HFF-Myc (cell line): ENCODE results near the gene TAAR6.
A peak's percentile ranks its signal among the peaks of the same experiment; 100 is the strongest.
"Not testable (repeated sequence)": the region's sequence is repeated elsewhere in the genome, so short reads cannot be mapped to it uniquely, and the experiment has no call there.

Experiments
- DNase-seq: peaks from one replicate; pipeline ENCODE4 v3.0.0-alpha.2; 2011; ENCODE audit warnings: low read depth; ENCODE audit errors: extremely low read depth
- H3K4me3 ChIP-seq: replicated peaks from 2 replicates; pipeline ENCODE4 v1.5.1; 2011; ENCODE audit warnings: low read depth, mild to moderate bottlenecking, control low read depth, low read length
- TF ChIP-seq, protein P1 (sequence below): IDR thresholded peaks from 2 replicates; pipeline ENCODE4 v1.5.1; 2012; ENCODE audit warnings: mild to moderate bottlenecking, low read depth, low read length, control low read depth; ENCODE audit errors: missing control alignments

Gene TAAR6

GRCh38 chr6:132530293-132530974, 39.7 kb upstream of the TAAR6 start:
- DNase-seq: peak; percentile 26
- TF ChIP-seq, protein P1, sequence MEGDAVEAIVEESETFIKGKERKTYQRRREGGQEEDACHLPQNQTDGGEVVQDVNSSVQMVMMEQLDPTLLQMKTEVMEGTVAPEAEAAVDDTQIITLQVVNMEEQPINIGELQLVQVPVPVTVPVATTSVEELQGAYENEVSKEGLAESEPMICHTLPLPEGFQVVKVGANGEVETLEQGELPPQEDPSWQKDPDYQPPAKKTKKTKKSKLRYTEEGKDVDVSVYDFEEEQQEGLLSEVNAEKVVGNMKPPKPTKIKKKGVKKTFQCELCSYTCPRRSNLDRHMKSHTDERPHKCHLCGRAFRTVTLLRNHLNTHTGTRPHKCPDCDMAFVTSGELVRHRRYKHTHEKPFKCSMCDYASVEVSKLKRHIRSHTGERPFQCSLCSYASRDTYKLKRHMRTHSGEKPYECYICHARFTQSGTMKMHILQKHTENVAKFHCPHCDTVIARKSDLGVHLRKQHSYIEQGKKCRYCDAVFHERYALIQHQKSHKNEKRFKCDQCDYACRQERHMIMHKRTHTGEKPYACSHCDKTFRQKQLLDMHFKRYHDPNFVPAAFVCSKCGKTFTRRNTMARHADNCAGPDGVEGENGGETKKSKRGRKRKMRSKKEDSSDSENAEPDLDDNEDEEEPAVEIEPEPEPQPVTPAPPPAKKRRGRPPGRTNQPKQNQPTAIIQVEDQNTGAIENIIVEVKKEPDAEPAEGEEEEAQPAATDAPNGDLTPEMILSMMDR: peak; percentile 73
- H3K4me3 ChIP-seq: no peak overlapping the region

DNA sequence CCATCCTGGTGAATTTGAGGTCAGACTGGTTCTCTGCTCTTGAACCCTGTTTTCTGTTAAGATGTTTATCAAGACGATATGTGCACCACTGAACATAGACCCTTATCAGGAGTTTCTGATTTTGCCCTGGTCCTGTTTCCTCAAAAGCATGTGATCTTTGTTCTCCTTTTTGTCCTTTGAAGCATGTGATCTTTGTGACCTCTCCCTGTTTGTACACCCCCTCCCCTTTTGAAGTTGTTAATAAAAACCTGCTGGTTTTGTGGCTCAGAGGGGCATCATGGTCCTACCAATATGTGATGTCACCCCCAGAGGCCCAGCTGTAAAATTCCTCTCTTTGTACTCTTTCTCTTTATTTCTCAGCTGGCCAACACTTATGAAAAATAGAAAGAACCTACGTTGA, 35.6 kb upstream of the TAAR6 start:
- DNase-seq, H3K4me3 ChIP-seq: not testable (repeated sequence)

GRCh38 chr6:132537145-132537544, 33.0 kb upstream of the TAAR6 start:
- TF ChIP-seq, protein P1: no peak
- DNase-seq: no peak
- H3K4me3 ChIP-seq: no peak overlapping the region

DNA sequence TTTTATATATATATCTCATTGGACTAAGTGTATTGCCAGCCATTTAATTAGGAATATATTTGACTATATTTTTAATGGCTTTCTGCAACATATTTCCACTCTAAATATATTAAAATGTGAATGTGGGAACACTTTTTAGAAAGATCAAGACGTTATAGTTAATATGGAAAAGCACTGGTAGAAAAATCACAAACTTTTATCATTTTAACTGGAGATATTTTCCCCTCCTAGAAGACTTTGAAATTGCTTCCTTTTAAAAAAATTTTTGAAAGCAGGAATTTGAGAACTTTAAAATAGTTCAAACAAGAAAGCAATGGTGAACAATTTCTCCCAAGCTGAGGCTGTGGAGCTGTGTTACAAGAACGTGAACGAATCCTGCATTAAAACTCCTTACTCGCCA, 32.1 kb upstream of the TAAR6 start, which contains the start of gene TAAR9:
Gene TAAR9 (plus strand): TSS at position 301 of the 400 bp plus-strand sequence. CDS start 13 bp downstream, at position 314.
- TF ChIP-seq, protein P1: no peak
- no peak for DNase-seq
- no peak within 1 kb of the TSS for H3K4me3 ChIP-seq

DNA sequence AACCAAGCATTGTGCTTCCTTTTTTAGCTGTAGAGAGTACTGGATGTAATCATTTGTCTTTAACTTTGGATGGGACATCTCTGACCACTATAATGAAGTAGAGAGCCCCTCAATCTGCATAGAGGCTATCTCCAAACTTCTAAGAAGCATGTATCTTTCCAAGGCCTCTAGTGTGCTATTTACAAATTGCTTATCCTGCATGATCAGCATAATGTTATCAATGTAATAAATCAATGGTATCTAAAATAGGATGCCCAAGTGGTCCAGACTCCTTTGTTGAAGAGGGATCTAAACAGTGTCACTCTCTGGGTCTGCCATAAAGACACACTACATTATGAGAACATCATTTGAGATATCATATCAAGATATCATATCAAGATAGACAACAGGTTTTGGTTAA, 25.3 kb upstream of the TAAR6 start:
- H3K4me3 ChIP-seq: no peak overlapping the region
- TF ChIP-seq, protein P1: no peak
- no peak for DNase-seq

DNA sequence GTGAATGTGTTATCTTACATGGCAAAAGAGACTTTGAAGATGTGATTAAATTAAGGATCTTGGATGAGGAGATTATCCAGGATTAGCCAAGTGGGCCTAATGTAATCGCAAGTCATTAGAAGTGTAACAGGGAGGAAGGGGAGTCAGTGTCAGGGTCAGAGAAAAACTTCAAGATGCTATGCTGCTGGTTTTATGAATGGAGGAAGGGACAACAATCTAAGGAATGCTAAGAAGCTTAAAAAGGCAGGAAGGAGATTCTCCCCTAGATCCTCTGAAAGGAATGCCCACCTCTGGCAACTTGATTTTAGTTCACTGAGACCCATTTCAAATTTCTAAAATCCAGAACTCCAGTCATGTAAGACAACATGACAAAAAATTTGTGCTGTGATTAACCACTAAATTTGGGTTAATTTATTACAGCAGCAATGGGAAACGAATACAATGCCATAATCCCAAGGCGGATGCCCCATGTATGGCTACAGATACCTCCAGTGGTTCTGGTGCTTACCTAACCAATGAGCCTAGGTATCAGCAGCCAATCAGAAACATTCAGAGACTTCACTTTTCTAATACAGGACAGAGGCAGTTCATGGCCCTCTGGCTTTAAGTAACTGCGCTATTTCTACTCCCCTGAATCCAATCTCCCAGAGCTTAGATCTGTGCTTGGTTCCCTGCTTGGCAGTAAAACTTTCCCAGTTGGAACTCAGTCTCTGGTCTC, 21.2 kb upstream of the TAAR6 start:
- DNase-seq: no peak
- TF ChIP-seq, protein P1: no peak
- H3K4me3 ChIP-seq: no peak overlapping the region

DNA sequence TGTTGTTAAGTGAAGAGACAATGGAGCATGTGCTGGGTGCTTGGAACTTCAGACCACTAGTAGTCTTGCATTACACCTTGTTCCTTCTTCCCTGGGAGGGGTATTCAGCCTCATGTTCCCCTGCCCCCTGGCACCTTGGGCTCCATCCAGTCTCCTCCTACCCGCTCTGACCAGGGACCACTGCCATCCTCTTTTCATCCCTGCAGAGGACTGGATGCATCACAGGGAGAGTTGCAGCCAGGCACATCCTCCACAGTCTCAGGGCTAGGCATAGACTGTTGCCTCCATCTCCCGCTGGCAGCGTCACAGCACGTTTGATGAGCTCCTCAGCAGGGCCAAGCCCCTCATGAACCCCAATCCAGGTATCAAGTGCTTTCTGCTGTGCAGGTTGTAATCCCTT, 18.9 kb upstream of the TAAR6 start:
- no peak overlapping the region for H3K4me3 ChIP-seq
- no peak for DNase-seq
- TF ChIP-seq, protein P1: no peak
